ENCODE results near the gene PNMT. TPM values are rescaled to one million over a fixed set of nuclear protein-coding genes. Genes with fewer than 3 reads are reported as not detected.

Gene PNMT
- total RNA-seq, 1 donor from 2014 or later: 5.1 TPM

DNA sequence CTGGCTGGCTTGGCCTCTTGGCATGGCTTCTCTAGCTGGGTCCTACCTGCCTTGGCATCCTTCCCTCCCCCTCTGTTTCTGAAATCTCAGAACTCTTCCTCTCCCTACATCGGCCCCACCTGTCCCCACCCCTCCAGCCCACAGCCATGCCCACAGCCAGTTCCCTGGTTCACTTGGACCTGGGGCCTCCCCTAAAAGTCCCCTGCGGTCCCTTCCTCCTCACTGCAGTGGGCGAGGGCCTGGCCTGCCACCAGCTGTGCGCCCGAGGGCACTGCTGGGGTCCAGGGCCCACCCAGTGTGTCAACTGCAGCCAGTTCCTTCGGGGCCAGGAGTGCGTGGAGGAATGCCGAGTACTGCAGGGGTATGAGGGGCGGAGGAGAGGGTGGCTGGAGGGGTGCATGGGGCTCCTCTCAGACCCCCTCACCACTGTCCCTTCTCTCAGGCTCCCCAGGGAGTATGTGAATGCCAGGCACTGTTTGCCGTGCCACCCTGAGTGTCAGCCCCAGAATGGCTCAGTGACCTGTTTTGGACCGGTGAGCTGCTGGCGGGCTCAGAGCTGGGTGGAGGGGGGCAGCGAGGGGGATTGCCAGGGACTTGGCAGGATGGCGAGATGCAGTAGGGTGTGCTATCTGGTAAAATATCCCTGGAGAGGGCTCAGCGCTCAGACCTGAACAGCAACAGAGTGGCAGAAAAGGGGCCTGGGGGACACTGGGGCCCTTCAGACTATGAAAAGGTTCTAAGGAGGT is 48.0 kb downstream of the PNMT start:
- DNase-seq (ENCODE audit: low spot score in 2 of 2): no peak
- TF ChIP-seq CTCF (IDR thresholded peaks at IDR 0.05): no peak
- peaks cover 68 to 94% of the 10 kb centered on the region in 2 donors for H3K36me3 ChIP-seq
- no peaks in the 10 kb centered on the region for H3K4me1 ChIP-seq
- intact Hi-C loops (cut with DNase I): no loop called here
- H3K27me3 ChIP-seq: no peaks in the 10 kb centered on the region
- H3K27ac ChIP-seq: peak overlapping the region in 1 of 2 donors; percentile 18
- no peak overlapping the region for H3K4me3 ChIP-seq
- no peaks in the 10 kb centered on the region for H3K9me3 ChIP-seq

GRCh38 chr17:39716879-39717536 is 48.8 kb downstream of the PNMT start:
- Histone ChIP-seq H3K9me3 (no peaks in the 10 kb centered on the region), H3K27me3 (no peaks in the 10 kb centered on the region), H3K27ac (no peak overlapping the region), H3K36me3 (peaks cover 64 to 94% of the 10 kb centered on the region in 2 donors), H3K4me3 (no peak overlapping the region), H3K4me1 (no peaks in the 10 kb centered on the region)
- DNase-seq (ENCODE audit: low spot score in 2 of 2): no peak
- no peak for TF ChIP-seq CTCF (IDR thresholded peaks at IDR 0.05)
- intact Hi-C loops (cut with DNase I): no loop called here

DNA sequence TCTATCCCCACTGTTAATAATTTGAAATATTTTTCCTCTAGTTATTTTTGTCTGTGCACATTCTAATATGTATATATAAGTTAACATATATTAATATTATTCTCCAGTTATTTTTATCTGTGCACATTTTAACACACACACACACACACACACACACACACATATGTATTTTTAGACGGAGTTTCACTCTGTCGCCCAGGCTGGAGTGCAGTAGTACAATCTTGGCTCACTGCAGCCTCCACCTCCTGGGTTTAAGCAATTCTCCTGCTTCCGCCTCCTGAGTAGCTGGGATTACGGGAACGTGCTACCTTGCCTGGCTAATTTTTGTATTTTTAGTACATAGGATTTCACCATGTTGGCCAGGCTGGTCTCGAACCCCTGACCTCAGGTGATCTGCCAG is 49.4 kb downstream of the PNMT start:
- Histone ChIP-seq H3K9me3 (no peaks in the 10 kb centered on the region), H3K27ac (no peak overlapping the region), H3K4me1 (no peaks in the 10 kb centered on the region), H3K4me3 (no peak overlapping the region), H3K36me3 (peaks cover 60 to 92% of the 10 kb centered on the region in 2 donors), H3K27me3 (no peaks in the 10 kb centered on the region)
- TF ChIP-seq CTCF (IDR thresholded peaks at IDR 0.05): no peak
- DNase-seq (ENCODE audit: low spot score in 2 of 2): no peak
- intact Hi-C loops (cut with DNase I): no loop called here

- no peaks in the 10 kb centered on the region for H3K9me3 ChIP-seq
- no peaks in the 10 kb centered on the region for H3K27me3 ChIP-seq
- intact Hi-C loops (cut with DNase I): loop anchor here (10.0 kb wide), 1 partner anchor 205 kb away; the partner anchor contains the start of genes LRRC3C and ORMDL3
- no peaks in the 10 kb centered on the region for H3K4me1 ChIP-seq
- peaks cover 61 to 94% of the 10 kb centered on the region in 2 donors for H3K36me3 ChIP-seq
- no peak overlapping the region for H3K4me3 ChIP-seq
- TF ChIP-seq CTCF (IDR thresholded peaks at IDR 0.05): no peak
- no peak overlapping the region for H3K27ac ChIP-seq
- no peak for DNase-seq (ENCODE audit: low spot score in 2 of 2)
These were observed 51.5 kb downstream of the PNMT start for GRCh38 chr17:39719563-39720355.

Other genes with a start within 250 kb of the PNMT start
- gene MED1, start 217.2 kb upstream of the PNMT start, total RNA-seq: 11.8 TPM
- 25.2 TPM for gene CDK12, start 207.0 kb upstream of the PNMT start, total RNA-seq
- gene NEUROD2, start 60.5 kb upstream of the PNMT start, total RNA-seq: not detected
- 2.4 TPM for gene PPP1R1B, start 41.5 kb upstream of the PNMT start, total RNA-seq
- gene STARD3, start 31.3 kb upstream of the PNMT start, total RNA-seq: 87.6 TPM
- gene TCAP, start 3.1 kb upstream of the PNMT start, total RNA-seq: not detected
- gene PGAP3, start 19.6 kb downstream of the PNMT start, total RNA-seq: 29.5 TPM
- 124 TPM for gene ERBB2, start 31.6 kb downstream of the PNMT start, total RNA-seq
- 64.2 TPM for gene MIEN1, start 62.1 kb downstream of the PNMT start, total RNA-seq
- gene GRB7, start 69.5 kb downstream of the PNMT start, total RNA-seq: 1.6 TPM
- gene IKZF3, start 195.9 kb downstream of the PNMT start, total RNA-seq: 1.5 TPM
- gene ZPBP2, start 199.7 kb downstream of the PNMT start, total RNA-seq: not detected